NCI-H526 treated with DMSO at 0.1 percent for 48 hours (cell line): Measurements from ENCODE around the gene CDK5RAP2.

Experiments used
- DNase-seq: peaks from one replicate; lab custom pipeline; 2025; lab: John Stamatoyannopoulos, UW

CDK5RAP2 gene

GRCh38 chr9:120435091-120435490 lies 144.9 kb downstream of the CDK5RAP2 start:
- DNase-seq, result no peak

- no peak for DNase-seq
Measured at GRCh38 chr9:120434532-120434931, 145.4 kb downstream of the CDK5RAP2 start.

- DNase-seq, result no peak
Measured at GRCh38 chr9:120433701-120434100, 146.3 kb downstream of the CDK5RAP2 start.

GRCh38 chr9:120432600-120432999 lies 147.4 kb downstream of the CDK5RAP2 start:
- no peak for DNase-seq

GRCh38 chr9:120431268-120431667 lies 148.7 kb downstream of the CDK5RAP2 start:
- no peak for DNase-seq

GRCh38 chr9:120424248-120424647 lies 155.7 kb downstream of the CDK5RAP2 start:
- no peak for DNase-seq

- DNase-seq, result no peak
Measured at GRCh38 chr9:120423812-120424211, 156.2 kb downstream of the CDK5RAP2 start.

- no peak for DNase-seq
Measured at GRCh38 chr9:120421977-120422376, 158.0 kb downstream of the CDK5RAP2 start.

- no peak for DNase-seq
Measured at GRCh38 chr9:120418315-120418714, 161.7 kb downstream of the CDK5RAP2 start.

GRCh38 chr9:120416781-120417427 lies 163.1 kb downstream of the CDK5RAP2 start:
- DNase-seq, result no peak

GRCh38 chr9:120413121-120414048 lies 166.6 kb downstream of the CDK5RAP2 start:
- DNase-seq, result no peak

- DNase-seq, result no peak
Measured at GRCh38 chr9:120412425-120412951, 167.5 kb downstream of the CDK5RAP2 start.

GRCh38 chr9:120411862-120412424 lies 168.0 kb downstream of the CDK5RAP2 start:
- DNase-seq, result no peak

- no peak for DNase-seq
Measured at GRCh38 chr9:120410925-120411501, 169.0 kb downstream of the CDK5RAP2 start.

- DNase-seq, result no peak
Measured at GRCh38 chr9:120408680-120409258, 171.2 kb downstream of the CDK5RAP2 start.

GRCh38 chr9:120405860-120406259 lies 174.1 kb downstream of the CDK5RAP2 start:
- DNase-seq, result no peak

GRCh38 chr9:120405134-120405533 lies 174.8 kb downstream of the CDK5RAP2 start:
- no peak for DNase-seq

- DNase-seq, result no peak
Measured at GRCh38 chr9:120403543-120403856, 176.5 kb downstream of the CDK5RAP2 start.

- no peak for DNase-seq
Measured at GRCh38 chr9:120402741-120403542, 177.0 kb downstream of the CDK5RAP2 start.

- no peak for DNase-seq
Measured at GRCh38 chr9:120399940-120400339, 180.0 kb downstream of the CDK5RAP2 start.

GRCh38 chr9:120398286-120398685 lies 181.7 kb downstream of the CDK5RAP2 start:
- DNase-seq, result no peak
